Nephron progenitor cell (in vitro differentiated cells): ENCODE results near the gene PASK.
A peak's percentile ranks its signal among the peaks of the same experiment; 100 is the strongest.

Experiments
- DNase-seq: peaks from one replicate; pipeline ENCODE4 v3.0.0; 2021
- H3K27ac Mint-ChIP-seq: 2 replicates; pipeline ENCODE4 v1.8.0; 2021; ENCODE audit warnings: mild to moderate bottlenecking, moderate library complexity, mixed read lengths
- H3K27me3 Mint-ChIP-seq: 2 replicates; pipeline ENCODE4 v1.8.0; 2021; ENCODE audit warnings: mild to moderate bottlenecking, low read depth, mixed read lengths; ENCODE audit not compliant: poor library complexity
- H3K36me3 Mint-ChIP-seq: 2 replicates; pipeline ENCODE4 v1.8.0; 2021; ENCODE audit warnings: low read depth, mixed read lengths
- H3K4me1 Mint-ChIP-seq: 2 replicates; pipeline ENCODE4 v1.8.0; 2021; ENCODE audit warnings: mixed read lengths
- H3K4me3 Mint-ChIP-seq: 2 replicates; pipeline ENCODE4 v1.8.0; 2021; ENCODE audit warnings: mild to moderate bottlenecking, moderate library complexity, mixed read lengths
- H3K9me3 Mint-ChIP-seq: 2 replicates; pipeline ENCODE4 v1.8.0; 2021; ENCODE audit warnings: mild to moderate bottlenecking, moderate library complexity, mixed read lengths
- CTCF ChIP-seq: fragments of 200-600 bp; sonication (generic); IDR thresholded peaks from 2 replicates; pipeline ENCODE4 v1.5.0; 2021; ENCODE audit warnings: antibody characterized with exemption

PASK gene

GRCh38 chr2:241126771-241127202 is 22.5 kb downstream of the PASK start:
- peaks cover 10% of the 10 kb centered on the region for H3K36me3 Mint-ChIP-seq
- DNase-seq: no peak
- no peaks in the 10 kb centered on the region for H3K27me3 Mint-ChIP-seq
- H3K9me3 Mint-ChIP-seq: no peaks in the 10 kb centered on the region
- no peak overlapping the region for H3K4me3 Mint-ChIP-seq
- H3K4me1 Mint-ChIP-seq: no peaks in the 10 kb centered on the region
- no peak overlapping the region for H3K27ac Mint-ChIP-seq
- no peak for TF ChIP-seq CTCF

GRCh38 chr2:241126201-241126611 is 23.1 kb downstream of the PASK start:
- Mint-ChIP-seq H3K4me1 (no peaks in the 10 kb centered on the region), H3K27ac (peak overlapping the region; percentile 68), H3K9me3 (no peaks in the 10 kb centered on the region), H3K36me3 (peaks cover 16% of the 10 kb centered on the region), H3K27me3 (no peaks in the 10 kb centered on the region), H3K4me3 (no peak overlapping the region)
- no peak for TF ChIP-seq CTCF
- no peak for DNase-seq

GRCh38 chr2:241125626-241126025 is 23.6 kb downstream of the PASK start:
- H3K27me3 Mint-ChIP-seq: no peaks in the 10 kb centered on the region
- DNase-seq: no peak
- H3K36me3 Mint-ChIP-seq: peaks cover 18% of the 10 kb centered on the region
- no peaks in the 10 kb centered on the region for H3K4me1 Mint-ChIP-seq
- H3K27ac Mint-ChIP-seq: no peak overlapping the region
- TF ChIP-seq CTCF: no peak
- no peaks in the 10 kb centered on the region for H3K9me3 Mint-ChIP-seq
- H3K4me3 Mint-ChIP-seq: no peak overlapping the region

GRCh38 chr2:241123816-241124536 is 25.3 kb downstream of the PASK start:
- H3K27ac Mint-ChIP-seq: no peak overlapping the region
- no peaks in the 10 kb centered on the region for H3K4me1 Mint-ChIP-seq
- no peak overlapping the region for H3K4me3 Mint-ChIP-seq
- no peaks in the 10 kb centered on the region for H3K9me3 Mint-ChIP-seq
- TF ChIP-seq CTCF: no peak
- peaks cover 22% of the 10 kb centered on the region for H3K36me3 Mint-ChIP-seq
- H3K27me3 Mint-ChIP-seq: no peaks in the 10 kb centered on the region
- DNase-seq: no peak

- Mint-ChIP-seq H3K27me3 (no peaks in the 10 kb centered on the region), H3K36me3 (peaks cover 22% of the 10 kb centered on the region), H3K4me1 (no peaks in the 10 kb centered on the region), H3K4me3 (no peak overlapping the region), H3K9me3 (no peaks in the 10 kb centered on the region), H3K27ac (no peak overlapping the region)
- DNase-seq: no peak
- no peak for TF ChIP-seq CTCF
Observed at GRCh38 chr2:241122376-241123002, 26.8 kb downstream of the PASK start.

GRCh38 chr2:241121008-241121407 is 28.3 kb downstream of the PASK start:
- Mint-ChIP-seq H3K4me3 (no peak overlapping the region), H3K36me3 (peaks cover 25% of the 10 kb centered on the region), H3K27me3 (no peaks in the 10 kb centered on the region), H3K9me3 (no peaks in the 10 kb centered on the region), H3K27ac (no peak overlapping the region), H3K4me1 (no peaks in the 10 kb centered on the region)
- DNase-seq: no peak
- TF ChIP-seq CTCF: no peak
